NCI-H1092 treated with DMSO at 0.1 percent for 48 hours (cell line): ENCODE results near the gene CNMD.

Experiments used
- DNase-seq: peaks from one replicate; lab custom pipeline; 2025; lab: John Stamatoyannopoulos, UW

The CNMD gene

GRCh38 chr13:52739468-52740071, at the start of gene CNMD:
CNMD (minus strand) TSS chr13:52739820; CDS start chr13:52739701, 119 bp downstream.
- DNase-seq: no peak

- no peak for DNase-seq
Observed at GRCh38 chr13:52788011-52788410, 48.4 kb upstream of the CNMD start.

DNA sequence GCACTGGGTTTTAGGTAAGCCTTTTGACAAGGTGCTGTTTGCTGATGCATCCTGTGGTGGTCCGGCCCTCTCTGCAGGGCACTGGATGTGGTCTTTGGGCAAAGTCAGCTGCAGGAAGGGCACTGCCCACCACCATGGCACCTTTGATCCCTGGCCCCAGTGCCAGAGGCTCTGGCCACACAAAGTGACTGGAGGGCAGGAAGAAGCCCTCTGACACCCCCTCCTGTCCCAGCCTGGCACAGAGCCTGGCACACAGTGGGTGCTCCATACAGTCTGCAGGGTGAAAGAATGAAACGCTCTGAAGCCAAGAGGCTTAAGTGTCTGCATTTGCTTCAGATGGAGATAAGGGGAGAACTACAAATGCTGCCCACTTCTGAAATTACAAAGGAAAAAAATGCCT, 47.6 kb upstream of the CNMD start:
- no peak for DNase-seq

DNA sequence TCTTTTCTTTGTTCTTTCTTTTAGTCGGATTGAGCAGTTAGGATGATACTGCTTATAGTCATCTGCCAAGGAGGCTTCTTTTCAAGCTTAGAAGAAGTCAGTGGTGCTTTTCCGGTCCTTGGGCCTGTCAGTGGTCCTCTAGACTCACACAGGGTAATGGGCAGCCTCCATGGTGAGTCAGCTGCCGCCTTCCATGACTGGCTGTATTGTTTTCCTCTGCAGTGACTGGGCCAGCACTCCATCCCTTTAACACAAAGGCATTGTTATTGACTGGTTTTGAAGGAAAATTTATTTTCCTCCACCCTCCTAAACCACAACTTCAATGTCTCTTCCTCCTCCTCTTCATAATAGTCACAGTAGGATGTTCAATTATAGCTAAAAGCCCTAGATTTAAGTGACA, 47.1 kb upstream of the CNMD start:
- no peak for DNase-seq

GRCh38 chr13:52785739-52786138, 46.1 kb upstream of the CNMD start:
- DNase-seq: no peak

DNA sequence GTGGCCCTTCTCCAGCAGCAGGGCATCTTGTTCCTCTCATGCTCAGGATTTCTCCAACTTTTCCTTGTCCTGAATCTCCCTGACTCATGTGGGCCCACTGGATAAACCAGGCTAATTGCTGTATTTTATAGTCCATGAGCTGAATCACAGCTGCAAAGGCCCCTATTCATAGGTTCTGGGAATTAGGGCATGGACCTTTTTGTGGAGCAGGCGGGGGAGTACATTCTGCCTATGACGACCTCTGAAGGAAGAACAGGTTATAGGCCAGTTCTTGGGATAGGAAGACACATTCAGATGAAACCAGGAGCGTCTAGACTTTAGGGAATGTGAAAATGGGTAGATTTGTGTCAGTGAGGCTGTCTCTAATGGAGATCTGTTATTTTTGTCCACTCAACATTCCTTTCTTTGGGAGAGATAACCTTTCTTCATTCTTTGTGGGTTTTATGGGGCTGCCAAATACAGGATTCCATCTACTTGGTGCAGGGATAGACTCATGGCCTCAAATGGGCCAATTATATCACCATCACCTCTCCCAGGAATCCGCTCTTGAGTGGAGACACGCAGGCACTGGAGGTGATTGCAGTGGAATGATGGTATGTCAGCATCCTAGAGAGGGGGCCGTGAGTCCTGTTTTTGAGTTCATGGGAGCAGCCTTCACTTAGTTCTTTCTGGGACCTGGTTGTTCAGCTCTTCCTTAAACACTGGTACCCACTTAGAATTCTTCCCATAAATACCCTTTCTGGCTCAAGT, 45.1 kb upstream of the CNMD start:
- DNase-seq: no peak

DNA sequence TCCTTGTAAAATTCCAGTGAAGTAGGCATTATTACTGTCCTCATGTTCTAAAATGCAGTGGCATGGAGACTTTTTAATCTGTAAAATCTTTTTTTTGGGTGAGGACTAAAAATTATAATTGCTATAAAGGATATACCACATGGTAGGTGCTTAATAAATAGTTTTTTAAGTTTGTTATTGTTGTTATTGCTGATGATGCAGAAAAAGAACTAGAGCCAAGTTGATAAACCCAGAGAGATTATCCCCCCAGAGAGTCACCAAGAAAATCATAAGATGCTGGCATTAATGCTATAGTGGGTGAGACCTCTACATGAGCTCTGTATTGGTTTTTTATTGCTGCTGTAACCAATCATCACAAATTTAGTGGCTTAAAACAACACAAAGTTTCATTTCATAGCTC, 44.3 kb upstream of the CNMD start:
- DNase-seq: no peak

GRCh38 chr13:52782471-52783448, 43.1 kb upstream of the CNMD start:
- no peak for DNase-seq

- DNase-seq: no peak
Observed at GRCh38 chr13:52780611-52781010, 41.0 kb upstream of the CNMD start.

DNA sequence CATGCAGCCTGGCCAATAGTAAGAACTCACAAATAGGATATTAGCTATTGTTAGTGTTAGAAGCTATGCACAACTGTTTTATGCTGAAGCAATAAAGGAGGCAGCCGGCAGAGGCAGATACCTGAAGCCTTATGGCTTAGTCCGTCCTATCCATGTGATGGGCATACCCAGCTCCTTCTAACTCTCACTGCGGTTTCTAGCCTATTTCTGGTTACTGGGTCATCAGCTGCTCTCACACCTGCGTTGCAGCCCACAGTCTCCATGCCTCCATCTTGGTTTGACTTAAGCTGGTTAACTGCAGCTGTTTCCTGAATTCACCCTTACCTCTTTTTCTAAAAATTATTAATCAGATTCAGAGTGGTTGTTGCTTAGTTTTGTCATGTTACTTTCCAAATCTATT, 40.5 kb upstream of the CNMD start:
- DNase-seq: no peak

DNA sequence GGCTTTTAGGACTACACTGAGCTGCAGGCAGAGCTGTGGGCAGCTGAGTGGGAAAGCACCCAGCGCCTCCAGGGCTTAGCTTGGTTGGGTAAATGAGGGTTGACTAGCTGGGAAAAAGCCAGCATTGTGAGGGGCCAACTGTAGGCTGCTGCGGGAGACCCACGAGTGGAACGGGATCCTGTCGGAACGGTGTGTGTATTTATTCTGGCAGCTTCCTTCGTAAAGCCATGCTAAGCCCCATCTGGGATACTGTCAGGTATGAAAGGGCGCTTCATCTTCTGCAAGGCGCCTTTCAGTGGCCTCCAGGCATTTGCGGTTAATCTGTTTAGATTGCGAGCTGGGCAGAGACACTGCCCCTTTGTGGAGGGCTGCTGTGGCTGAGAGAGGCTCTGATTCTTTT, 39.5 kb upstream of the CNMD start:
- DNase-seq: no peak

DNA sequence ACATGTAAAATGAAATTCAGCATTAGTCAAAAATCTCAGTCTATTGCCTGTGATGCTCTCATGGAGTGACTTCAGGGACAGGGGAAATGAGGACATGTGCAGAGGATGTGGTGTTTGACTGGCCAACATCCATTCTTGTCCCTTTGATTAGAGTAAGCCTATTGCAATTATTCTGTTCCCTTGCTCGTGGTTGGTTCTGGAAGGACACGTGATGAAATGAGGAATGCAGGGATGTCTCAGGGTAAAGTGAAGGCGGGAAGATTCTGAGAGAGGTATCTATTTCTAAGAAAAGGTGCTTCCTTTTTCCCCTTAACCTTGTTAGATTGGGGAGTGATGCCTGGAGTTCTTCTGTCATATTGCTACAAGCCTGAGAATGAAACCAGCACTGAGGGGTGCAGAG, 37.1 kb upstream of the CNMD start:
- DNase-seq: no peak

DNA sequence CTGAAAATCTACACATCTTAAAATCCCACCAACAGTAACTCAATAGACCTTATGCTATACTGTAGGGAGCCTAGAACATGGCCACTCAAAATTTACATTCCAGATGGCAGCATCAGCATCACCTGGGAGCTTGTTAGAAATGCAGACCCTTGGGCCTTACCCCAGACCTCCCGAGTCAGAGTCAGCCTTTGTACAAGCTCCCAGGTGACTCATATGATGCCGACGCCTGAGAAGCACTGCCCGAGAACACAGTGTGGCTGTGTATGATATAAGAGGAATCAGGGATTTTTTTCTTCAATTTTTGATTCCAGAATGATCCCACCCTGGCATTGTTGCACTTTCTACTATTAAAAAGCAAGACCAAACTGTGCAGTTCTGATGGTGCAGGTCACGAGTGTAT, 35.9 kb upstream of the CNMD start:
- no peak for DNase-seq

DNA sequence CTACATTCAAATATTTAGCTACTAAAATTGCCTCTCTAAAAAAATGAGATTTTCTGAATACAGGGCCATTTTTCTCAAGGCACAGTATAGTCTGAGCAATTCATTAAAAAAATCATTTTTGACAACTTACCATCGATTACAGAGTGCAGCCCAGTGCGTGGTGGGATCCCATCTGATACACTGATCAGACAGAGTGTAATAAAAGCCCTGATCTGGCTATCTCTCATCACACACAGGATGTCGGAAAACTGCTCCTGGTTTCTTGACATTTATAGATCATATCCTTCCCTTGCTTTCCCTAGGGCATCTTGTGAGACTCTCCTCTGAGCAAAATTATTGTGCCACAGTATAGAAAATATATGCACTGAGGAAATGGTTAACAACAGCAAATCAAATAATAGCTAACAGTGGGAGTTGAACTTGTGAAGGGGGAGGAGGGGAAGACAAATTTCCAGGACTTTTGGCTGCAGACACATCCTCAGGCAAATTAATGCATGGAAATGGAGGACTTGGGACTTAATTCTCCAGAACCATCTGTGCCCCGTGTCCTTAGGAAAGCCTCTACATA, 28.4 kb upstream of the CNMD start:
- no peak for DNase-seq

DNA sequence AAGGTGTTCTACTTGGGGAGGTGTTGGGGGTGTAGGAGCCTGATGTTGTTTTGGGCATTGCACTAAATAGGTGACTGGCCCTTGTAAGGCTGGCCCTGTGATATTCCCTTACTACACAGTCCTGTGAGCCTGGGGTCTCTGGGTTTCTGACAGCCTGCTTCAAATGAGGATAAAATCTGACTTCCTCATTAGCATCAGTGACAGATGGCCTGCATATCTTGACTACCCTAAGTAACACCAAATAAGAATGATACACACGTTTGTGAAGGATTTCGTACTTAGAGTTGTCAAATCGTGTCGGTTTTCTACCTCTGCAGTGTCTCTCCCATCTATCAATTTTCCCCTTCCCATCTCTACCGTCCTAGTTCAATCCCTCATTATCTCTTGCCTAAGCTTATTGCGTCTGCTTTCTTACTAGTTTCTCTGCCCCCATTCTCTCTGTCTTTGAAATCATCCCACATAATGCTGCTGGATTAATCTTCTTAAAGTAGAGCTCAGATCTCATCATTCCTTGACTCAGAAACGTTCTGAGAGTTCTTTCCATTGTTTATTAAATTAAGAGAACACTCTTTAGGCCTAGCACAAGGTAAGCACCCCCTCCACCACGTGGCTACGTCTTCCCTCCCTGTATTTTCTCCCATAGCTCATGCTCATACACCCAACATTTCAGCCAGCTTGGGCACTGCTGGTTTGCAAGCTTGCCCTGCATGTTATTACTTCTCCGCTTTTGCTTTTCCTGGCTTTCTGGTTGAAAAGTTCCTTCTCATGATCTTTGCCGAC, 26.2 kb upstream of the CNMD start:
- no peak for DNase-seq

- peak; percentile 76 for DNase-seq
Observed at GRCh38 chr13:52760077-52760476, 20.5 kb upstream of the CNMD start.

GRCh38 chr13:52758114-52758513, 18.5 kb upstream of the CNMD start:
- DNase-seq: no peak

DNA sequence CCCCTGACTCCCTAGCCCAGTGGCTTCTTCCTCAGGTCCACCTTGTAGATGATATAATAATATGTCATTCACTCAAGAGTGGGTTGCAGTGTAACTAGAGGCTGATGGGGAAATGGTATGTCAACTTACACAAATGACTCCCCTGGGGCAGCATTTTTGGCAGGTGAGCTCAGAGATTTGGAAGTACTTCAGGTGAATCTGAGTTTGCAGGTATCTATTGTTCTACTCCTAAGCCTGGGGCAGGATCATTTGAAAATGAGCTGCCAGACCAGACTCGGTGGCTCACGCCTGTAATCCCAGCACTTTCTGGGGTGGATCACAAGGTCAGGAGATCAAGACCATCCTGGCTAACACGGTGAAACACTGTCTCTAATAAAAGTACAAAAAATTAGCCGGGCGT, 11.6 kb upstream of the CNMD start:
- DNase-seq: no peak

GRCh38 chr13:52750713-52751112, 11.1 kb upstream of the CNMD start:
- no peak for DNase-seq

GRCh38 chr13:52749419-52749818, 9.8 kb upstream of the CNMD start:
- DNase-seq: peak; percentile 82

DNA sequence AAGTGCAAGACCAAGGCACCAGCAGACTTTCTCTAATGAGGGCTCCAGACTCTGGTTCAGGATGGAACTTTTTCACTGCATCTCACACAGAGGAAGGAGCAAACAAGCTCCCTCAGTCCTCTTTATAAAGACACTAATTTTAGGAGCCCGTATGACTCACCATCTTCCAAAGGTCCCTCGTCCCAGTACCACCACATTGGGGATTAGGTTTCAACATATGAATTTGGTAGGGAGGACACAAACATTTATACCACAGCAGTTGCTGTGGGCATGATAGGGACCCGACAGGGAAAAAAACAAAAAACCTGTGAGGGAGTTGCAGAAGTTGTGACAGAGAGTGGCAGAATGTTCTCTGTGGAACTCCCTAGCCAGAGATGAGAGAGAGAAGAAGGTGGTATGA, 6.5 kb upstream of the CNMD start:
- DNase-seq: no peak
